Naive thymus-derived CD8-positive, alpha-beta T cell (primary cell): Measurements from ENCODE around the gene DNAH9. TPM values are rescaled to one million over a fixed set of nuclear protein-coding genes. Genes with fewer than 3 reads are reported as not detected.

Experiments used
- ATAC-seq, 2 donors: fragments of 150-1000 bp; cut with Tn5 transposase in 1 of 2; sonication (Bioruptor Pico), chemical (Tn5 transposase) in 1 of 2; 1 replicate in 1 of 2; 2 replicates in 1 of 2; pipeline ENCODE4 v1.10.0; 2021; ENCODE audit warnings: mild to moderate bottlenecking in 2 of 2, moderate library complexity in 2 of 2
- POLR2A ChIA-PET: fragments of 350-600 bp; sonication (Branson Sonifier 250); formaldehyde crosslinking; loops from one replicate; lab custom pipeline; 2021; ENCODE audit warnings: antibody characterized with exemption; lab: Charles Lee
- DNase-seq, 10 donors: peaks; one replicate each; pipeline versions ENCODE4 v3.0.0 to v3.0.0-alpha.2; 2020 to 2022
- H3K27ac Mint-ChIP-seq, 10 donors: one replicate each; pipeline ENCODE4 v1.8.0; 2020 to 2022; ENCODE audit warnings: mild to moderate bottlenecking in 10 of 10, mixed read lengths in 10 of 10, moderate library complexity in 4 of 10, inconsistent platforms in 1 of 10
- H3K27me3 Mint-ChIP-seq, 5 donors: one replicate each; pipeline ENCODE4 v1.8.0; 2021 to 2022; ENCODE audit warnings: mixed read lengths in 5 of 5
- H3K36me3 Mint-ChIP-seq, 3 donors: one replicate each; pipeline ENCODE4 v1.8.0; 2020 to 2022; ENCODE audit warnings: mixed read lengths in 3 of 3, mild to moderate bottlenecking in 2 of 3, inconsistent platforms in 1 of 3
- H3K4me1 Mint-ChIP-seq, 4 donors: one replicate each; pipeline ENCODE4 v1.8.0; 2021 to 2022; ENCODE audit warnings: mixed read lengths in 4 of 4
- H3K4me3 Mint-ChIP-seq, 10 donors: one replicate each; pipeline ENCODE4 v1.8.0; 2020 to 2022; ENCODE audit warnings: mild to moderate bottlenecking in 10 of 10, mixed read lengths in 10 of 10, moderate library complexity in 6 of 10, inconsistent platforms in 1 of 10
- H3K9me3 Mint-ChIP-seq, 9 donors: one replicate each; pipeline ENCODE4 v1.8.0; 2020 to 2022; ENCODE audit warnings: mixed read lengths in 9 of 9, mild to moderate bottlenecking in 3 of 9, inconsistent platforms in 1 of 9, moderate library complexity in 1 of 9
- polyA plus RNA-seq, 3 donors: library from polyadenylated mRNA; unstranded; fragments of 300-500 nt; fragmentation: Illumina TruSeq; gene quantifications; one replicate each; pipeline ENCODE4 v1.2.3, GENCODE V29; 2021
- total RNA-seq, 8 experiments: library from RNA in 2 of 8; stranded (reverse) in 2 of 8; gene quantifications; one replicate each; pipeline ENCODE4 v1.2.3 and lab custom pipeline; 2021 to 2026

The DNAH9 gene
- total RNA-seq = not detected
- not detected for polyA plus RNA-seq
- total RNA-seq (lab: John Stamatoyannopoulos, UW) = 0 to 0.17 (median 0) reads per million in 6 experiments

GRCh38 chr17:11598274-11599221, at the start of gene DNAH9:
Gene DNAH9 (plus strand): TSS chr17:11598470. CDS start chr17:11598499, 29 bp downstream.
- Mint-ChIP-seq H3K27ac (no peak within 1 kb of the TSS), H3K9me3 (peaks cover 0 to 23% (median 4%) of the 10 kb centered on the region in 9 donors), H3K4me1 (peaks cover 2 to 5% (median 4%) of the 10 kb centered on the region in 4 donors), H3K4me3 (peak within 1 kb of the TSS in 6 of 10 donors; percentile 1 to 68 (median 36)), H3K36me3 (peaks cover 0 to 24% (median 0%) of the 10 kb centered on the region in 3 donors), H3K27me3 (peaks cover 17 to 71% (median 24%) of the 10 kb centered on the region in 5 donors)
- no peak for ATAC-seq
- POLR2A ChIA-PET = no interaction called here
- no peak for DNase-seq

GRCh38 chr17:11550431-11550830, 47.8 kb upstream of the DNAH9 start:
- ATAC-seq = no peak
- no peaks in the 10 kb centered on the region for H3K36me3 Mint-ChIP-seq
- POLR2A ChIA-PET = no interaction called here
- H3K27me3 Mint-ChIP-seq = peaks cover 0 to 11% (median 3%) of the 10 kb centered on the region in 5 donors
- DNase-seq = no peak
- no peak overlapping the region for H3K27ac Mint-ChIP-seq
- H3K4me1 Mint-ChIP-seq = no peaks in the 10 kb centered on the region
- H3K9me3 Mint-ChIP-seq = peaks cover 0 to 15% (median 0%) of the 10 kb centered on the region in 9 donors
- no peak overlapping the region for H3K4me3 Mint-ChIP-seq

GRCh38 chr17:11551442-11551841, 46.8 kb upstream of the DNAH9 start:
- Mint-ChIP-seq H3K27ac (no peak overlapping the region), H3K4me1 (no peaks in the 10 kb centered on the region), H3K9me3 (peaks cover 0 to 11% (median 2%) of the 10 kb centered on the region in 9 donors), H3K27me3 (peaks cover 0 to 11% (median 3%) of the 10 kb centered on the region in 5 donors), H3K36me3 (no peaks in the 10 kb centered on the region), H3K4me3 (no peak overlapping the region)
- ATAC-seq = no peak
- no peak for DNase-seq
- POLR2A ChIA-PET = no interaction called here

- no peaks in the 10 kb centered on the region for H3K4me1 Mint-ChIP-seq
- POLR2A ChIA-PET = no interaction called here
- peaks cover 0 to 11% (median 3%) of the 10 kb centered on the region in 5 donors for H3K27me3 Mint-ChIP-seq
- DNase-seq (no peak), ATAC-seq (no peak)
- no peak overlapping the region for H3K4me3 Mint-ChIP-seq
- H3K27ac Mint-ChIP-seq = no peak overlapping the region
- H3K36me3 Mint-ChIP-seq = no peaks in the 10 kb centered on the region
- H3K9me3 Mint-ChIP-seq = peaks cover 0 to 11% (median 0%) of the 10 kb centered on the region in 9 donors
These were observed 45.1 kb upstream of the DNAH9 start for GRCh38 chr17:11553135-11553534.

- H3K36me3 Mint-ChIP-seq = no peaks in the 10 kb centered on the region
- no peak for ATAC-seq
- no peak overlapping the region for H3K4me3 Mint-ChIP-seq
These were observed 44.2 kb upstream of the DNAH9 start for GRCh38 chr17:11554042-11554441.

GRCh38 chr17:11554542-11554941, 43.7 kb upstream of the DNAH9 start:
- H3K9me3 Mint-ChIP-seq = peaks cover 0 to 11% (median 2%) of the 10 kb centered on the region in 9 donors
- H3K27me3 Mint-ChIP-seq = peaks cover 0 to 11% (median 3%) of the 10 kb centered on the region in 5 donors
- no peaks in the 10 kb centered on the region for H3K36me3 Mint-ChIP-seq
- DNase-seq (no peak), ATAC-seq (no peak)
- no peak overlapping the region for H3K4me3 Mint-ChIP-seq
- POLR2A ChIA-PET = no interaction called here
- no peak overlapping the region for H3K27ac Mint-ChIP-seq
- no peaks in the 10 kb centered on the region for H3K4me1 Mint-ChIP-seq

More at GRCh38 chr17:11554042-11554441, 44.2 kb upstream of the DNAH9 start:
- H3K27ac Mint-ChIP-seq = no peak overlapping the region
- H3K27me3 Mint-ChIP-seq = peaks cover 0 to 11% (median 3%) of the 10 kb centered on the region in 5 donors
- H3K9me3 Mint-ChIP-seq = peaks cover 0 to 11% (median 0%) of the 10 kb centered on the region in 9 donors
- POLR2A ChIA-PET = no interaction called here
- no peak for DNase-seq
- no peaks in the 10 kb centered on the region for H3K4me1 Mint-ChIP-seq

- DNase-seq (no peak), ATAC-seq (no peak)
- peaks cover 0 to 10% (median 3%) of the 10 kb centered on the region in 5 donors for H3K27me3 Mint-ChIP-seq
- no peak overlapping the region for H3K4me3 Mint-ChIP-seq
- peaks cover 0 to 11% (median 2%) of the 10 kb centered on the region in 9 donors for H3K9me3 Mint-ChIP-seq
- no peaks in the 10 kb centered on the region for H3K36me3 Mint-ChIP-seq
- POLR2A ChIA-PET = no interaction called here
- H3K27ac Mint-ChIP-seq = no peak overlapping the region
- H3K4me1 Mint-ChIP-seq = no peaks in the 10 kb centered on the region
These were observed 42.7 kb upstream of the DNAH9 start for GRCh38 chr17:11555530-11555929.

GRCh38 chr17:11557727-11558452, 40.4 kb upstream of the DNAH9 start:
- DNase-seq (no peak), ATAC-seq (no peak)
- POLR2A ChIA-PET = no interaction called here
- H3K27ac Mint-ChIP-seq = no peak overlapping the region
- H3K4me1 Mint-ChIP-seq = peaks cover 0 to 1% (median 0%) of the 10 kb centered on the region in 4 donors
- no peak overlapping the region for H3K4me3 Mint-ChIP-seq
- H3K36me3 Mint-ChIP-seq = no peaks in the 10 kb centered on the region
- peaks cover 0 to 12% (median 3%) of the 10 kb centered on the region in 5 donors for H3K27me3 Mint-ChIP-seq
- H3K9me3 Mint-ChIP-seq = peaks cover 0 to 11% (median 4%) of the 10 kb centered on the region in 9 donors

- H3K27me3 Mint-ChIP-seq = peaks cover 0 to 12% (median 3%) of the 10 kb centered on the region in 5 donors
- no peak overlapping the region for H3K27ac Mint-ChIP-seq
- POLR2A ChIA-PET = no interaction called here
- no peaks in the 10 kb centered on the region for H3K36me3 Mint-ChIP-seq
- H3K4me1 Mint-ChIP-seq = peaks cover 0 to 1% (median 0%) of the 10 kb centered on the region in 4 donors
- peaks cover 0 to 9% (median 1%) of the 10 kb centered on the region in 9 donors for H3K9me3 Mint-ChIP-seq
- no peak for DNase-seq
- H3K4me3 Mint-ChIP-seq = no peak overlapping the region
- ATAC-seq = no peak
These were observed 39.5 kb upstream of the DNAH9 start for GRCh38 chr17:11558681-11559234.

- Mint-ChIP-seq H3K4me3 (no peak overlapping the region), H3K9me3 (peaks cover 0 to 11% (median 0%) of the 10 kb centered on the region in 9 donors), H3K36me3 (no peaks in the 10 kb centered on the region), H3K27me3 (peaks cover 0 to 12% (median 3%) of the 10 kb centered on the region in 5 donors), H3K27ac (no peak overlapping the region), H3K4me1 (peaks cover 0 to 1% (median 0%) of the 10 kb centered on the region in 4 donors)
- POLR2A ChIA-PET = no interaction called here
- DNase-seq (no peak), ATAC-seq (no peak)
These were observed 38.7 kb upstream of the DNAH9 start for GRCh38 chr17:11559601-11560000.

- Mint-ChIP-seq H3K36me3 (no peaks in the 10 kb centered on the region), H3K27me3 (peaks cover 0 to 10% (median 0%) of the 10 kb centered on the region in 5 donors), H3K4me3 (no peak overlapping the region), H3K27ac (no peak overlapping the region), H3K9me3 (peaks cover 0 to 10% (median 3%) of the 10 kb centered on the region in 9 donors), H3K4me1 (peaks cover 0 to 1% (median 0%) of the 10 kb centered on the region in 4 donors)
- POLR2A ChIA-PET = no interaction called here
- no peak for DNase-seq
- no peak for ATAC-seq
These were observed 37.0 kb upstream of the DNAH9 start for GRCh38 chr17:11561281-11561680.

- ATAC-seq = no peak
These were observed 36.6 kb upstream of the DNAH9 start for GRCh38 chr17:11561702-11562101.

More at GRCh38 chr17:11561702-11562101, 36.6 kb upstream of the DNAH9 start:
- Mint-ChIP-seq H3K4me3 (no peak overlapping the region), H3K9me3 (peaks cover 0 to 12% (median 3%) of the 10 kb centered on the region in 9 donors), H3K4me1 (peaks cover 0 to 1% (median 0%) of the 10 kb centered on the region in 4 donors), H3K27ac (no peak overlapping the region), H3K36me3 (no peaks in the 10 kb centered on the region), H3K27me3 (peaks cover 0 to 10% (median 0%) of the 10 kb centered on the region in 5 donors)
- POLR2A ChIA-PET = no interaction called here
- no peak for DNase-seq
